H1 (cell line): ENCODE measurements around the gene C11orf98. TPM values are rescaled to one million over a fixed set of nuclear protein-coding genes. Genes with fewer than 3 reads are reported as not detected.
A peak's percentile ranks its signal among the peaks of the same experiment; 100 is the strongest.

Experiments used
- CTCF ChIA-PET: fragments of 300-600 bp; sonication (Branson Sonifier 250); formaldehyde crosslinking; loops from one replicate; lab custom pipeline; 2021; ENCODE audit not compliant: partially characterized antibody; lab: Charles Lee
- POLR2A ChIA-PET: fragments of 300-600 bp; sonication (Branson Sonifier 250); formaldehyde crosslinking; loops from one replicate; lab custom pipeline; 2021; ENCODE audit warnings: inconsistent platforms; ENCODE audit not compliant: partially characterized antibody; lab: Charles Lee
- DNase-seq, 2 experiments: peaks; one replicate each; pipeline versions ENCODE4 v3.0.0 to v3.0.0-alpha.2; 2010 to 2022; ENCODE audit warnings: low spot score in 2 of 2, low read depth in 1 of 2, mixed read lengths in 1 of 2
- FAIRE-seq: peaks from 2 replicates; lab custom pipeline; 2011; peaks lifted over from hg19 to GRCh38; lab: Jason Lieb, UNC
- H2AFZ ChIP-seq: 2 replicates; pipeline ENCODE4 v1.8.1; 2012; ENCODE audit warnings: low read length, inconsistent platforms
- H2AK5ac ChIP-seq: 2 replicates; pipeline ENCODE4 v1.6.1; 2013; ENCODE audit warnings: low read depth, low read length
- H2BK120ac ChIP-seq: replicated peaks from 2 replicates; pipeline ENCODE3; 2013; ENCODE audit warnings: low read depth, low read length, inconsistent platforms
- H2BK12ac ChIP-seq: 2 replicates; pipeline ENCODE4 v1.6.1; 2013; ENCODE audit warnings: low read depth, low read length
- H2BK15ac ChIP-seq: 2 replicates; pipeline ENCODE4 v1.6.1; 2013; ENCODE audit warnings: low read length
- H2BK20ac ChIP-seq: 2 replicates; pipeline ENCODE4 v1.6.1; 2013; ENCODE audit warnings: low read length
- H2BK5ac ChIP-seq: 2 replicates; pipeline ENCODE4 v1.6.1; 2013; ENCODE audit warnings: low read depth, low read length
- H3K14ac ChIP-seq: 2 replicates; pipeline ENCODE4 v1.6.1; 2013; ENCODE audit warnings: inconsistent platforms; ENCODE audit not compliant: insufficient read length
- H3K18ac ChIP-seq: 2 replicates; pipeline ENCODE4 v1.6.1; 2013; ENCODE audit warnings: low read length; ENCODE audit errors: extremely low read depth
- H3K23ac ChIP-seq: 2 replicates; pipeline ENCODE4 v1.6.1; 2013; ENCODE audit warnings: inconsistent platforms; ENCODE audit not compliant: insufficient read length
- H3K23me2 ChIP-seq: 2 replicates; pipeline ENCODE4 v1.6.1; 2013; ENCODE audit warnings: low read depth, low read length
- H3K27ac ChIP-seq: 2 replicates; pipeline ENCODE4 v1.6.1; 2011; ENCODE audit warnings: low read depth, low read length, inconsistent platforms
- H3K27me3 ChIP-seq, 4 experiments: replicated peaks in 1 of 4; 1 replicate in 1 of 4; 2 replicates in 3 of 4; pipeline versions ENCODE4 v1.6.1 to v1.8.1; 2011 to 2013; ENCODE audit warnings: low read length in 3 of 4, mild to moderate bottlenecking in 3 of 4, inconsistent platforms in 2 of 4, mixed read lengths in 2 of 4, moderate library complexity in 1 of 4; ENCODE audit not compliant: control insufficient read depth in 3 of 4, insufficient read depth in 3 of 4; ENCODE audit errors: extremely low read depth in 1 of 4
- H3K36me3 ChIP-seq, 4 experiments: 2 replicates each; pipeline versions ENCODE4 v1.6.1 to v1.8.1; 2011 to 2013; ENCODE audit warnings: mild to moderate bottlenecking in 4 of 4, low read length in 3 of 4, moderate library complexity in 2 of 4, control low read depth in 1 of 4, inconsistent platforms in 1 of 4; ENCODE audit not compliant: insufficient read depth in 4 of 4, control insufficient read depth in 2 of 4
- H3K4ac ChIP-seq: replicated peaks from 2 replicates; pipeline ENCODE3; 2013; ENCODE audit warnings: low read length, low read depth, mixed read lengths, inconsistent platforms; ENCODE audit not compliant: insufficient read length
- H3K4me1 ChIP-seq, 4 experiments: replicated peaks in 1 of 4; 1 replicate in 1 of 4; 2 replicates in 3 of 4; pipeline versions ENCODE4 v1.6.1 to v1.8.1; 2011 to 2013; ENCODE audit warnings: low read length in 3 of 4, inconsistent platforms in 2 of 4, mixed read lengths in 1 of 4; ENCODE audit not compliant: insufficient read depth in 4 of 4, control insufficient read depth in 3 of 4
- H3K4me2 ChIP-seq, 2 experiments: 2 replicates each; pipeline versions ENCODE4 v1.6.1 to v1.8.1; 2011 to 2013; ENCODE audit warnings: low read depth in 2 of 2, low read length in 2 of 2, control low read depth in 1 of 2, inconsistent platforms in 1 of 2, mild to moderate bottlenecking in 1 of 2; ENCODE audit not compliant: insufficient read depth in 1 of 2
- H3K4me3 ChIP-seq, 4 experiments: fragments of 200-600, 300-600 bp in 1 of 4; sonication (generic), shearing (Covaris generic), sonication (Bioruptor Twin) in 1 of 4; 2 replicates each; pipeline versions ENCODE4 v1.5.1 to v1.8.1; 2011 to 2016; ENCODE audit warnings: low read length in 4 of 4, low read depth in 3 of 4, control low read depth in 2 of 4, inconsistent platforms in 2 of 4, mild to moderate bottlenecking in 2 of 4, mixed read lengths in 1 of 4, moderate library complexity in 1 of 4; ENCODE audit not compliant: insufficient read depth in 2 of 4; ENCODE audit errors: extremely low read depth in 1 of 4
- H3K56ac ChIP-seq: replicated peaks from 2 replicates; pipeline ENCODE3; 2013; ENCODE audit warnings: low read depth, mild to moderate bottlenecking, mixed read lengths, low read length, inconsistent platforms; ENCODE audit not compliant: insufficient read length
- H3K79me1 ChIP-seq: 2 replicates; pipeline ENCODE4 v1.6.1; 2013; ENCODE audit warnings: low read depth, low read length, control low read depth
- H3K79me2 ChIP-seq, 2 experiments: 2 replicates each; pipeline versions ENCODE4 v1.6.1 to v1.8.1; 2012 to 2013; ENCODE audit warnings: low read length in 2 of 2, mild to moderate bottlenecking in 2 of 2, inconsistent platforms in 1 of 2; ENCODE audit not compliant: insufficient read depth in 2 of 2, control insufficient read depth in 1 of 2
- H3K9ac ChIP-seq, 4 experiments: replicated peaks in 1 of 4; 1 replicate in 1 of 4; 2 replicates in 3 of 4; pipeline versions ENCODE4 v1.6.1 to v1.8.1; 2011 to 2013; ENCODE audit warnings: low read depth in 3 of 4, low read length in 3 of 4, control low read depth in 2 of 4, mild to moderate bottlenecking in 2 of 4, moderate library complexity in 2 of 4, inconsistent platforms in 1 of 4; ENCODE audit errors: extremely low read depth in 1 of 4
- H3K9me3 ChIP-seq, 2 experiments: 2 replicates each; pipeline versions ENCODE4 v1.6.1 to v1.8.1; 2012 to 2013; ENCODE audit warnings: mild to moderate bottlenecking in 2 of 2, moderate library complexity in 2 of 2, control low read depth in 1 of 2, inconsistent platforms in 1 of 2, low read depth in 1 of 2, low read length in 1 of 2, mixed read lengths in 1 of 2; ENCODE audit not compliant: insufficient read depth in 2 of 2
- H4K20me1 ChIP-seq, 2 experiments: replicated peaks in 1 of 2; 2 replicates each; pipeline versions ENCODE3 to v1.8.1; 2011 to 2013; ENCODE audit warnings: inconsistent platforms in 2 of 2, low read length in 2 of 2, mild to moderate bottlenecking in 1 of 2; ENCODE audit not compliant: insufficient read depth in 2 of 2, control insufficient read depth in 1 of 2
- H4K5ac ChIP-seq: 2 replicates; pipeline ENCODE4 v1.6.1; 2013; ENCODE audit warnings: low read length, low read depth, mixed read lengths, inconsistent platforms; ENCODE audit not compliant: insufficient read length
- H4K8ac ChIP-seq: 2 replicates; pipeline ENCODE4 v1.8.0; 2013; ENCODE audit warnings: mild to moderate bottlenecking, moderate library complexity, low read length, inconsistent platforms; ENCODE audit not compliant: insufficient read depth; ENCODE audit errors: extremely low read depth
- H4K91ac ChIP-seq: replicated peaks from 2 replicates; pipeline ENCODE3; 2013; ENCODE audit warnings: low read length, mixed read lengths, inconsistent platforms; ENCODE audit not compliant: insufficient read length
- CBX5 ChIP-seq: fragments of 300-800, 300-1000 bp; sonication (generic); IDR thresholded peaks from 2 replicates; pipeline ENCODE4 v1.7.1; 2016; ENCODE audit warnings: antibody characterized with exemption, low read length, low read depth
- CHD1 ChIP-seq: IDR thresholded peaks from 2 replicates; pipeline ENCODE4 v1.6.1; 2012; ENCODE audit warnings: low read depth, low read length, improper control_type of control experiment
- EZH2 ChIP-seq: fragments of 200-600 bp; sonication (generic); IDR thresholded peaks from 2 replicates; pipeline ENCODE4 v1.7.1; 2012; ENCODE audit warnings: low read depth, mild to moderate bottlenecking, moderate library complexity, low read length, inconsistent platforms; ENCODE audit not compliant: severe bottlenecking
- GTF2F1 ChIP-seq: IDR thresholded peaks from 2 replicates; pipeline ENCODE4 v1.6.1; 2012; ENCODE audit warnings: low read depth, low read length, improper control_type of control experiment, borderline replicate concordance
- HDAC2 ChIP-seq, 2 experiments: fragments of 300-600 bp in 1 of 2; sonication (generic) in 1 of 2; IDR thresholded peaks; 2 replicates each; pipeline ENCODE4 v1.6.1; 2011 to 2012; ENCODE audit warnings: low read depth in 2 of 2, low read length in 2 of 2, mild to moderate bottlenecking in 2 of 2, moderate library complexity in 2 of 2, borderline replicate concordance in 1 of 2, inconsistent platforms in 1 of 2
- HDAC6 ChIP-seq: IDR thresholded peaks from one replicate; pipeline ENCODE4 v1.7.1; 2012; ENCODE audit warnings: low read depth, mild to moderate bottlenecking, inconsistent platforms, low read length, moderate library complexity
- KDM4A ChIP-seq: IDR thresholded peaks from one replicate; pipeline ENCODE4 v1.7.1; 2012; ENCODE audit warnings: low read depth, mild to moderate bottlenecking, moderate library complexity, low read length, inconsistent platforms; ENCODE audit not compliant: severe bottlenecking
- KDM5A ChIP-seq: fragments of 200-600 bp; IDR thresholded peaks from 2 replicates; pipeline ENCODE4 v1.7.1; 2012; ENCODE audit warnings: mild to moderate bottlenecking, low read length, inconsistent platforms, mixed read lengths
- POLR2AphosphoS5 ChIP-seq: IDR thresholded peaks from 2 replicates; pipeline ENCODE4 v1.6.1; 2011; ENCODE audit warnings: low read depth, low read length
- RFX5 ChIP-seq: IDR thresholded peaks from 2 replicates; pipeline ENCODE4 v1.6.1; 2011; ENCODE audit warnings: low read depth, low read length, improper control_type of control experiment, borderline replicate concordance
- SP1 ChIP-seq: IDR thresholded peaks from 2 replicates; pipeline ENCODE4 v1.6.1; 2011; ENCODE audit warnings: low read depth, low read length
- SP2 ChIP-seq: IDR thresholded peaks from 2 replicates; pipeline ENCODE4 v1.6.1; 2012; ENCODE audit warnings: mild to moderate bottlenecking, low read length, inconsistent platforms
- SRF ChIP-seq: IDR thresholded peaks from 2 replicates; pipeline ENCODE4 v1.6.1; 2011; ENCODE audit warnings: mild to moderate bottlenecking, low read depth, low read length, moderate library complexity
- YY1 ChIP-seq: IDR thresholded peaks from 2 replicates; pipeline ENCODE4 v1.6.1; 2011; ENCODE audit warnings: low read depth, mild to moderate bottlenecking, low read length
- WGBS, 2 experiments: shearing (Covaris generic) in 1 of 2; methylation state at CpG; one replicate each; pipeline versions ENCODE4 v1.1.6 to v1.1.7; 2013 to 2015; ENCODE audit warnings: low lambda C conversion rate in 2 of 2, mixed read lengths in 2 of 2, inconsistent platforms in 1 of 2, low coverage in 1 of 2, missing lambda C conversion rate in 1 of 2; ENCODE audit not compliant: insufficient replicate concordance in 2 of 2, insufficient coverage in 1 of 2, insufficient read length in 1 of 2; ENCODE audit errors: extremely low coverage in 1 of 2, missing lambda C conversion rate in 1 of 2; 5-methylcytosine and 5-hydroxymethylcytosine counted together
- polyA plus RNA-seq, 7 experiments: library from polyadenylated mRNA; depleted of rRNA in 3 of 7; stranded (reverse) in 5 of 7; unstranded in 2 of 7; fragments of >200 nt in 5 of 7; fragments of 200-250 nt in 2 of 7; gene quantifications; 1 replicate in 5 of 7; 2 replicates in 1 of 7; 4 replicates in 1 of 7; pipeline versions ENCODE4 v1.2.1 to v1.2.3, GENCODE V29; 2011 to 2013; ENCODE audit warnings: missing spikeins in 2 of 7, mixed read lengths in 2 of 7
- total RNA-seq: library from RNA; stranded (reverse); fragmentation: NEBNext Ultra II Directional; extraction: Animal tissue kit (Norgen Biotek cat#: 25700); gene quantifications from 2 replicates; pipeline ENCODE4 v1.2.1, GENCODE V29; 2021

The C11orf98 gene
- total and polyA plus RNA-seq, 2 of the 8 experiments (the other 6 are each of a cell fraction or from before 2014, with no cell fraction given) = 68.0 to 171 TPM

GRCh38 chr11:62614275-62614674 lies 50.7 kb downstream of the C11orf98 start:
- H2AK5ac ChIP-seq = no peak overlapping the region
- no peak for FAIRE-seq
- H2BK5ac ChIP-seq = no peak overlapping the region
- H4K5ac ChIP-seq = no peak overlapping the region
- H3K14ac ChIP-seq = no peak overlapping the region
- H2AFZ ChIP-seq = no peak overlapping the region
- no peak overlapping the region for H2BK15ac ChIP-seq
- H2BK20ac ChIP-seq = no peak overlapping the region
- no peak overlapping the region for H3K4me2 ChIP-seq
- peak overlapping the region; percentile 71 for H4K8ac ChIP-seq
- TF ChIP-seq KDM4A (no peak), RFX5 (no peak), POLR2AphosphoS5 (no peak), SRF (no peak), SP2 (no peak), SP1 (no peak), KDM5A (no peak), CBX5 (no peak), YY1 (no peak), CHD1 (no peak), EZH2 (no peak), HDAC6 (no peak), GTF2F1 (no peak), HDAC2 (IDR thresholded peaks at IDR 0.05; ENCODE audit: borderline replicate concordance in 1 of 2, low read depth in 2 of 2, low read length in 2 of 2) (no peak)
- TF ChIP-seq, all 59 proteins: peak for 0
- Histone ChIP-seq H3K9me3 (no peaks in the 10 kb centered on the region), H2BK12ac (no peak overlapping the region), H4K91ac (no peak overlapping the region), H2BK120ac (no peak overlapping the region), H3K56ac (no peak overlapping the region), H3K23ac (no peak overlapping the region), H3K23me2 (peaks cover 9% of the 10 kb centered on the region; the same call in 1 of the 2 replicates), H3K27ac (no peak overlapping the region), H3K18ac (no peak overlapping the region), H3K79me2 (no peaks in the 10 kb centered on the region), H3K9ac (no peak overlapping the region), H3K36me3 (no peaks in the 10 kb centered on the region; a peak in 1 of 8 replicates), H3K4ac (no peak overlapping the region), H3K27me3 (peaks cover 0 to 3% (median 2%) of the 10 kb centered on the region in 4 experiments; a peak in 1 of 7 replicates), H3K4me1 (peaks cover 0 to 19% (median 12%) of the 10 kb centered on the region in 4 experiments; a peak in 6 of 7 replicates), H3K79me1 (no peaks in the 10 kb centered on the region), H4K20me1 (no peaks in the 10 kb centered on the region), H3K4me3 (no peak overlapping the region)
- no peak for DNase-seq
- CTCF ChIA-PET = interaction anchor here (1.8 kb wide), 1 partner anchor 21 kb away, joined by 10 read pairs; no protein-coding TSS in a partner anchor
- WGBS, 2 experiments = 78% methylated on average over 8 of the region's 8 CpGs; no CpG with 5 or more reads in 1 of the 2 experiments
- POLR2A ChIA-PET = interaction anchor here (1.4 to 15.8 kb wide), 3 partner anchors 12 to 51 kb away, joined by 3 to 235 read pairs (median 36); partner anchors contain the start of genes C11orf98, CSKMT, MTA2 and TUT1
